WTC11 (cell line): ENCODE results near the gene ETS1. TPM values are rescaled to one million over a fixed set of nuclear protein-coding genes. Genes with fewer than 3 reads are reported as not detected.
A peak's percentile ranks its signal among the peaks of the same experiment; 100 is the strongest.

Experiments used
- ATAC-seq: fragments of 200-7000 bp; cut with Tn5 transposase; 2 replicates; pipeline ENCODE4 v1.10.0; 2021; ENCODE audit warnings: mild to moderate bottlenecking, moderate library complexity
- CTCF ChIA-PET: fragments of 300-600 bp; sonication (Branson Sonifier 250); formaldehyde crosslinking; loops from one replicate; lab custom pipeline; 2021; ENCODE audit warnings: antibody characterized with exemption; lab: Charles Lee
- POLR2A ChIA-PET: fragments of 350-600 bp; sonication (Branson Sonifier 250); formaldehyde crosslinking; loops from one replicate; lab custom pipeline; 2021; ENCODE audit warnings: antibody characterized with exemption; lab: Charles Lee
- DNase-seq: peaks from one replicate; pipeline ENCODE4 v3.0.0; 2021; ENCODE audit warnings: low spot score
- H3K27ac Mint-ChIP-seq: 2 replicates; pipeline ENCODE4 v1.8.0; 2021; ENCODE audit warnings: mixed read lengths
- H3K27me3 Mint-ChIP-seq: 2 replicates; pipeline ENCODE4 v1.8.0; 2021; ENCODE audit warnings: low read depth, mild to moderate bottlenecking, moderate library complexity, mixed read lengths
- H3K36me3 Mint-ChIP-seq: 2 replicates; pipeline ENCODE4 v1.8.0; 2021; ENCODE audit warnings: mixed read lengths
- H3K4me1 Mint-ChIP-seq: 2 replicates; pipeline ENCODE4 v1.8.0; 2022; ENCODE audit warnings: mixed read lengths
- H3K4me3 Mint-ChIP-seq: 2 replicates; pipeline ENCODE4 v1.8.0; 2021; ENCODE audit warnings: mild to moderate bottlenecking, moderate library complexity, mixed read lengths
- H3K9me3 Mint-ChIP-seq: 2 replicates; pipeline ENCODE4 v1.8.0; 2021; ENCODE audit warnings: mixed read lengths
- ARID4B ChIP-seq: sonication (generic); formaldehyde crosslinking; IDR thresholded peaks from 2 replicates; pipeline ENCODE4 v1.8.0; 2023; ENCODE audit warnings: missing genetic modification reagents, mild to moderate bottlenecking, borderline replicate concordance
- CBFB ChIP-seq: sonication (generic); formaldehyde crosslinking; IDR thresholded peaks from 2 replicates; pipeline ENCODE4 v1.8.1; 2022; ENCODE audit warnings: mild to moderate bottlenecking, low read depth, missing genetic modification reagents
- ELF4 ChIP-seq: sonication (generic); formaldehyde crosslinking; IDR thresholded peaks from 2 replicates; pipeline ENCODE4 v1.8.1; 2022; ENCODE audit warnings: low read depth, mild to moderate bottlenecking, moderate library complexity, missing genetic modification reagents
- EMX1 ChIP-seq: fragments of 250-450 bp; sonication (Bioruptor Pico); IDR thresholded peaks from 2 replicates; pipeline ENCODE4 v1.8.0; 2021; ENCODE audit warnings: mild to moderate bottlenecking
- ERG ChIP-seq: fragments of 250-450 bp; sonication (Bioruptor Pico); IDR thresholded peaks from 2 replicates; pipeline ENCODE4 v1.8.0; 2021; ENCODE audit warnings: mild to moderate bottlenecking
- ESRRA ChIP-seq: sonication (generic); formaldehyde crosslinking; IDR thresholded peaks from 2 replicates; pipeline ENCODE4 v1.8.1; 2022; ENCODE audit warnings: mild to moderate bottlenecking, missing genetic modification reagents, borderline replicate concordance
- FOXK1 ChIP-seq: sonication (generic); formaldehyde crosslinking; IDR thresholded peaks from 2 replicates; pipeline ENCODE4 v1.8.0; 2022; ENCODE audit warnings: mild to moderate bottlenecking, moderate library complexity, missing genetic modification reagents
- IRF2 ChIP-seq: sonication (generic); formaldehyde crosslinking; IDR thresholded peaks from 2 replicates; pipeline ENCODE4 v1.8.0; 2022; ENCODE audit warnings: low read depth, missing genetic modification reagents, borderline replicate concordance
- MYBL2 ChIP-seq: sonication (generic); formaldehyde crosslinking; IDR thresholded peaks from 2 replicates; pipeline ENCODE4 v1.8.1; 2023; ENCODE audit warnings: mild to moderate bottlenecking, moderate library complexity, missing genetic modification reagents
- NFATC4 ChIP-seq: fragments of 250-450 bp; sonication (Bioruptor Pico); IDR thresholded peaks from 2 replicates; pipeline ENCODE4 v1.9.0; 2021; ENCODE audit warnings: mild to moderate bottlenecking
- PREB ChIP-seq: sonication (generic); formaldehyde crosslinking; IDR thresholded peaks from 2 replicates; pipeline ENCODE4 v1.8.1; 2022; ENCODE audit warnings: mild to moderate bottlenecking, missing genetic modification reagents, moderate library complexity, borderline replicate concordance
- PRRX2 ChIP-seq: fragments of 250-450 bp; sonication (Bioruptor Pico); IDR thresholded peaks from 2 replicates; pipeline ENCODE4 v1.8.0; 2021; ENCODE audit warnings: mild to moderate bottlenecking
- RORB ChIP-seq: fragments of 250-450 bp; sonication (Bioruptor Pico); IDR thresholded peaks from 2 replicates; pipeline ENCODE4 v1.9.0; 2021; ENCODE audit warnings: mild to moderate bottlenecking
- TEAD4 ChIP-seq: sonication (generic); formaldehyde crosslinking; IDR thresholded peaks from 2 replicates; pipeline ENCODE4 v1.8.0; 2022; ENCODE audit warnings: mild to moderate bottlenecking, missing genetic modification reagents
- ZNF121 ChIP-seq: sonication (generic); formaldehyde crosslinking; IDR thresholded peaks from 2 replicates; pipeline ENCODE4 v1.8.0; 2023; ENCODE audit warnings: missing genetic modification reagents
- ZNF219 ChIP-seq: sonication (generic); formaldehyde crosslinking; IDR thresholded peaks from 2 replicates; pipeline ENCODE4 v1.8.0; 2023; ENCODE audit warnings: missing genetic modification reagents, mild to moderate bottlenecking, borderline replicate concordance
- ZNF532 ChIP-seq: fragments of 250-450 bp; sonication (Bioruptor Pico); IDR thresholded peaks from 2 replicates; pipeline ENCODE4 v1.9.0; 2021; ENCODE audit warnings: mild to moderate bottlenecking, borderline replicate concordance
- ZNF671 ChIP-seq: fragments of 250-450 bp; sonication (Bioruptor Pico); IDR thresholded peaks from 2 replicates; pipeline ENCODE4 v1.8.0; 2021; ENCODE audit warnings: mild to moderate bottlenecking
- ZSCAN18 ChIP-seq: fragments of 250-450 bp; sonication (Bioruptor Pico); IDR thresholded peaks from 2 replicates; pipeline ENCODE4 v2.1.2; 2022; ENCODE audit warnings: mild to moderate bottlenecking, moderate library complexity
- total RNA-seq: library from RNA; stranded (reverse); gene quantifications from 3 replicates; pipeline ENCODE4 v1.2.3, GENCODE V29; 2021

Gene ETS1
- total RNA-seq, 1 experiment from 2014 or later, result 33.1 TPM

GRCh38 chr11:128615612-128616011 is 28.3 kb upstream of the ETS1 start:
- H3K27me3 Mint-ChIP-seq, result peaks cover 29% of the 10 kb centered on the region
- DNase-seq (no peak), ATAC-seq (no peak)
- CTCF ChIA-PET, result interaction anchor here (1.2 kb wide), 1 partner anchor 15 kb away, joined by 4 read pairs; no protein-coding TSS in a partner anchor
- no peaks in the 10 kb centered on the region for H3K9me3 Mint-ChIP-seq
- POLR2A ChIA-PET, result no interaction called here
- no peak overlapping the region for H3K27ac Mint-ChIP-seq
- peaks cover 17% of the 10 kb centered on the region for H3K4me1 Mint-ChIP-seq
- no peaks in the 10 kb centered on the region for H3K36me3 Mint-ChIP-seq
- TF ChIP-seq MYBL2, result no peak
- TF ChIP-seq FOXK1 (CRISPR knock-in tag), result no peak
- no peak for TF ChIP-seq NFATC4
- no peak for TF ChIP-seq CBFB (CRISPR knock-in tag)
- no peak for TF ChIP-seq ESRRA (CRISPR knock-in tag)
- no peak for TF ChIP-seq ERG (CRISPR knock-in tag)
- no peak for TF ChIP-seq EMX1 (CRISPR knock-in tag)
- no peak for TF ChIP-seq ZSCAN18 (CRISPR knock-in tag)
- no peak for TF ChIP-seq ELF4 (CRISPR knock-in tag)
- no peak overlapping the region for H3K4me3 Mint-ChIP-seq

GRCh38 chr11:128615076-128615475 is 27.7 kb upstream of the ETS1 start:
- Mint-ChIP-seq H3K36me3 (no peaks in the 10 kb centered on the region), H3K9me3 (no peaks in the 10 kb centered on the region), H3K27me3 (peaks cover 23% of the 10 kb centered on the region), H3K4me3 (no peak overlapping the region), H3K4me1 (peaks cover 21% of the 10 kb centered on the region), H3K27ac (no peak overlapping the region)
- peak; percentile 8; the same call in 1 of the 2 replicates for ATAC-seq
- no peak for DNase-seq
- TF ChIP-seq ZNF671 (CRISPR knock-in tag) (no peak), RORB (CRISPR knock-in tag) (no peak), IRF2 (no peak), ZNF532 (CRISPR knock-in tag) (no peak), TEAD4 (no peak), PRRX2 (CRISPR knock-in tag) (no peak), PREB (no peak), ZNF219 (CRISPR knock-in tag) (no peak), ELF4 (CRISPR knock-in tag) (no peak), ARID4B (CRISPR knock-in tag) (no peak), ZNF121 (CRISPR knock-in tag) (no peak)
- CTCF ChIA-PET, result interaction anchor here (0.5 to 1.2 kb wide), 2 partner anchors 15 to 209 kb away, joined by 4 read pairs; no protein-coding TSS in a partner anchor
- POLR2A ChIA-PET, result no interaction called here
